Measurements from ENCODE around the gene ZNF273. TPM values are rescaled to one million over a fixed set of nuclear protein-coding genes. Genes with fewer than 3 reads are reported as not detected.
"Not testable (repeated sequence)": the region's sequence is repeated elsewhere in the genome, so short reads cannot be mapped to it uniquely, and the experiment has no call there.

Gene ZNF273
- total RNA-seq, 1 experiment from 2014 or later, result 7.6 TPM

- no peaks in the 10 kb centered on the region for H3K79me2 ChIP-seq (ENCODE audit: low read length)
- ATAC-seq (peak; percentile 20; the same call in 1 of the 2 replicates), DNase-seq (no peak)
- peaks cover 12% of the 10 kb centered on the region for H3K27me3 ChIP-seq (ENCODE audit: low read length)
- no peaks in the 10 kb centered on the region for H3K4me1 ChIP-seq (ENCODE audit: insufficient read depth, low read length)
- no peaks in the 10 kb centered on the region for H3K36me3 ChIP-seq (ENCODE audit: low read depth, low read length)
- H3F3A ChIP-seq (ENCODE audit: low read length, unreplicated experiment), result no peaks in the 10 kb centered on the region
- ChIA-PET CTCF (no interaction called here), POLR2A (ENCODE audit: unreplicated experiment) (interaction anchor here (0.6 kb wide), 1 partner anchor 14 kb away, joined by 6 read pairs; no protein-coding TSS in a partner anchor)
- intact Hi-C loops (cut with micrococcal nuclease), result no loop called here
- H3K9me2 ChIP-seq (replicated peaks; ENCODE audit: low read length), result no peaks in the 10 kb centered on the region
- H3K4me2 ChIP-seq (ENCODE audit: low read length), result peak overlapping the region; percentile 79
- no peak overlapping the region for H3K27ac ChIP-seq (ENCODE audit: low read length)
- no peak for TF ChIP-seq EZH2 (IDR thresholded peaks at IDR 0.05; ENCODE audit: low read length, unreplicated experiment)
- no peak for TF ChIP-seq EZH2phosphoT487 (IDR thresholded peaks at IDR 0.05; ENCODE audit: borderline replicate concordance, low read length)
- no peak for TF ChIP-seq CTCF (conservative IDR thresholded peaks at IDR 0.05; ENCODE audit: low read depth, low read length)
- no peaks in the 10 kb centered on the region for H3K9me3 ChIP-seq (ENCODE audit: low read length)
- H4K20me1 ChIP-seq (ENCODE audit: low read length), result no peaks in the 10 kb centered on the region
- no TSS peak for BruUV-seq (replicated peaks)
- no peak overlapping the region for H3K9ac ChIP-seq (ENCODE audit: low read length)
- peak overlapping the region; percentile 58 for H3K4me3 ChIP-seq (ENCODE audit: low read length)
- H2AFZ ChIP-seq (ENCODE audit: low read length), result peak overlapping the region; percentile 74
Measured at GRCh38 chr7:64947252-64948000, 44.4 kb downstream of the ZNF273 start.

- H3K27ac ChIP-seq (ENCODE audit: low read length); H3K9me2 ChIP-seq (replicated peaks; ENCODE audit: low read length); intact Hi-C loops (cut with micrococcal nuclease); H3K4me1 ChIP-seq (ENCODE audit: insufficient read depth, low read length); H3K36me3 ChIP-seq (ENCODE audit: low read depth, low read length); ATAC-seq; H2AFZ ChIP-seq (ENCODE audit: low read length); H3K79me2 ChIP-seq (ENCODE audit: low read length); H3F3A ChIP-seq (ENCODE audit: low read length, unreplicated experiment); DNase-seq; CTCF ChIA-PET; BruUV-seq (replicated peaks); H3K9ac ChIP-seq (ENCODE audit: low read length); H3K4me3 ChIP-seq (ENCODE audit: low read length); H3K9me3 ChIP-seq (ENCODE audit: low read length); H4K20me1 ChIP-seq (ENCODE audit: low read length); H3K4me2 ChIP-seq (ENCODE audit: low read length): not testable (repeated sequence)
- POLR2A ChIA-PET (ENCODE audit: unreplicated experiment), result interaction anchor here (0.6 kb wide), 1 partner anchor 399 kb away, joined by 4 read pairs; no protein-coding TSS in a partner anchor
- H3K27me3 ChIP-seq (ENCODE audit: low read length), result peaks cover 12% of the 10 kb centered on the region
Measured at GRCh38 chr7:64948774-64949173, 45.7 kb downstream of the ZNF273 start.

- H3K4me3 ChIP-seq (ENCODE audit: low read length); H3K79me2 ChIP-seq (ENCODE audit: low read length); ATAC-seq; BruUV-seq (replicated peaks); H2AFZ ChIP-seq (ENCODE audit: low read length); DNase-seq; H3K4me2 ChIP-seq (ENCODE audit: low read length); H3K4me1 ChIP-seq (ENCODE audit: insufficient read depth, low read length); H3K9ac ChIP-seq (ENCODE audit: low read length); H3K27ac ChIP-seq (ENCODE audit: low read length); H3K36me3 ChIP-seq (ENCODE audit: low read depth, low read length); H4K20me1 ChIP-seq (ENCODE audit: low read length); H3K9me3 ChIP-seq (ENCODE audit: low read length); H3F3A ChIP-seq (ENCODE audit: low read length, unreplicated experiment); POLR2A ChIA-PET (ENCODE audit: unreplicated experiment); H3K9me2 ChIP-seq (replicated peaks; ENCODE audit: low read length): not testable (repeated sequence)
- intact Hi-C loops (cut with micrococcal nuclease), result loop anchor here (1.0 to 10.0 kb wide), 4 partner anchors 88 to 524 kb away; no protein-coding TSS in a partner anchor
- peaks cover 12% of the 10 kb centered on the region for H3K27me3 ChIP-seq (ENCODE audit: low read length)
- CTCF ChIA-PET, result interaction anchor here (0.7 kb wide), 1 partner anchor 642 kb away, joined by 3 read pairs; no protein-coding TSS in a partner anchor
Measured at GRCh38 chr7:64950673-64951072, 47.6 kb downstream of the ZNF273 start.

Data from PC-3 (cell line).